GM12878 (cell line): ENCODE measurements around the gene EHBP1. TPM values are rescaled to one million over a fixed set of nuclear protein-coding genes. Genes with fewer than 3 reads are reported as not detected.

ENCODE experiments used
- ATAC-seq: fragments of 200-7000 bp; cut with Tn5 transposase; 3 replicates; pipeline ENCODE4 v1.9.1; 2020; ENCODE audit warnings: mild to moderate bottlenecking, moderate library complexity
- BruUV-seq: library from RNA; stranded (reverse); fragments of 400-500 nt; replicated peaks from 2 replicates; lab custom pipeline; 2021; lab: Mats Ljungman, UMichigan
- CTCF ChIA-PET: fragments of 300-600 bp; sonication (Branson Sonifier 250); formaldehyde crosslinking; extraction: SDS; loops from one replicate; lab custom pipeline; 2021; ENCODE audit warnings: inconsistent platforms; lab: Yijun Ruan, JAX
- POLR2A ChIA-PET: fragments of 350-600 bp; formaldehyde crosslinking; extraction: SDS; loops from one replicate; lab custom pipeline; 2021; ENCODE audit warnings: inconsistent platforms; lab: Charles Lee
- RAD21 ChIA-PET: fragments of 300-600 bp; sonication (Branson Sonifier 250); formaldehyde crosslinking; loops from one replicate; lab custom pipeline; 2023; ENCODE audit warnings: antibody characterized with exemption; ENCODE audit not compliant: unreplicated experiment; lab: Charles Lee
- SMC1A ChIA-PET: fragments of 300-600 bp; sonication (Branson Sonifier 250); formaldehyde crosslinking; loops from one replicate; lab custom pipeline; 2023; ENCODE audit not compliant: unreplicated experiment, uncharacterized antibody; lab: Charles Lee
- DNase-seq: peaks from one replicate; pipeline ENCODE4 v3.0.0-alpha.2; 2011; ENCODE audit warnings: low read depth, low spot score
- FAIRE-seq: peaks from 3 replicates; lab custom pipeline; 2011; peaks lifted over from hg19 to GRCh38; lab: Jason Lieb, UNC
- H2AFZ ChIP-seq: 2 replicates; pipeline ENCODE4 v1.6.0; 2011; ENCODE audit warnings: low read depth, low read length, control low read depth; ENCODE audit not compliant: control insufficient read depth
- H3K27ac ChIP-seq: 2 replicates; pipeline ENCODE4 v1.5.1; 2011; ENCODE audit warnings: control low read depth; ENCODE audit not compliant: control insufficient read depth, insufficient read depth
- H3K27me3 ChIP-seq, 2 experiments: replicated peaks in 1 of 2; 2 replicates each; pipeline versions ENCODE4 v1.6.0 to v1.6.1; 2011; ENCODE audit warnings: low read length in 1 of 2; ENCODE audit not compliant: control insufficient read depth in 2 of 2, insufficient read depth in 2 of 2
- H3K36me3 ChIP-seq, 2 experiments: 2 replicates each; pipeline ENCODE4 v1.5.1; 2011; ENCODE audit warnings: low read length in 1 of 2; ENCODE audit not compliant: control insufficient read depth in 2 of 2, insufficient read depth in 2 of 2
- H3K4me1 ChIP-seq: 2 replicates; pipeline ENCODE4 v1.6.1; 2011; ENCODE audit warnings: mild to moderate bottlenecking, low read length, moderate library complexity, mixed read lengths; ENCODE audit not compliant: control insufficient read depth, insufficient read depth
- H3K4me2 ChIP-seq: 2 replicates; pipeline ENCODE4 v1.6.0; 2011; ENCODE audit warnings: control low read depth; ENCODE audit not compliant: control insufficient read depth, insufficient read depth
- H3K4me3 ChIP-seq: fragments of 200-600 bp; sonication (generic); 2 replicates; pipeline ENCODE4 v1.5.1; 2016
- H3K79me2 ChIP-seq: 2 replicates; pipeline ENCODE4 v1.6.0; 2011; ENCODE audit warnings: low read length; ENCODE audit not compliant: control insufficient read depth, insufficient read depth
- H3K9ac ChIP-seq: 2 replicates; pipeline ENCODE4 v1.8.0; 2011; ENCODE audit warnings: low read length, control low read depth, mixed read lengths; ENCODE audit not compliant: control insufficient read depth, insufficient read depth
- H3K9me3 ChIP-seq: replicated peaks from 3 replicates; pipeline ENCODE4 v1.5.1; 2011; ENCODE audit warnings: mild to moderate bottlenecking, low read length; ENCODE audit not compliant: control insufficient read depth, insufficient read depth
- H4K20me1 ChIP-seq: 2 replicates; pipeline ENCODE4 v1.6.0; 2011; ENCODE audit not compliant: control insufficient read depth, insufficient read depth
- CBX3 ChIP-seq: fragments of 200-600 bp; sonication (generic); IDR thresholded peaks from 2 replicates; pipeline ENCODE4 v1.6.1; 2016; ENCODE audit warnings: low read depth, borderline replicate concordance
- CBX5 ChIP-seq: sonication (generic); IDR thresholded peaks from 2 replicates; pipeline ENCODE4 v1.6.1; 2016; ENCODE audit warnings: low read depth, moderate library complexity, mild to moderate bottlenecking, inconsistent platforms
- CHD4 ChIP-seq: fragments of 200-600 bp; sonication (generic); IDR thresholded peaks from 2 replicates; pipeline ENCODE4 v1.6.1; 2016; ENCODE audit warnings: mild to moderate bottlenecking
- DPF2 ChIP-seq: fragments of 450-650 bp; IDR thresholded peaks from 2 replicates; pipeline ENCODE4 v1.6.1; 2017; ENCODE audit warnings: mild to moderate bottlenecking
- HDAC2 ChIP-seq: fragments of 200-600 bp; sonication (generic); IDR thresholded peaks from 2 replicates; pipeline ENCODE4 v1.6.1; 2017
- MYB ChIP-seq: fragments of 150-350 bp; IDR thresholded peaks from 2 replicates; pipeline ENCODE4 v1.6.1; 2014; ENCODE audit warnings: mild to moderate bottlenecking, low read depth, low read length, borderline replicate concordance
- RFX5 ChIP-seq: IDR thresholded peaks from 2 replicates; pipeline ENCODE4 v1.6.1; 2011; ENCODE audit warnings: low read depth, low read length, improper control_type of control experiment
- SREBF1 ChIP-seq: IDR thresholded peaks from 2 replicates; pipeline ENCODE4 v1.6.1; 2012; ENCODE audit warnings: mild to moderate bottlenecking, low read length
- SRF ChIP-seq, 2 experiments: IDR thresholded peaks; 2 replicates each; pipeline ENCODE4 v1.6.1; 2011; ENCODE audit warnings: low read depth in 2 of 2, low read length in 2 of 2, mild to moderate bottlenecking in 1 of 2, moderate library complexity in 1 of 2
- ZNF622 ChIP-seq: fragments of 450-650 bp; IDR thresholded peaks from 2 replicates; pipeline ENCODE4 v1.6.1; 2017; ENCODE audit warnings: mild to moderate bottlenecking, inconsistent platforms
- WGBS: methylation state at CpG from one replicate; pipeline ENCODE4 v1.1.6; 2016; ENCODE audit warnings: low lambda C conversion rate; ENCODE audit not compliant: insufficient replicate concordance, insufficient coverage; ENCODE audit errors: missing lambda C conversion rate; 5-methylcytosine and 5-hydroxymethylcytosine counted together
- in situ Hi-C: fragments of 300-500 bp; cut with MboI; formaldehyde crosslinking; loops from 9 replicates; pipeline ENCODE4 v1.14.3; 2018; ENCODE audit warnings: mixed read lengths
- intact Hi-C: fragments of 100-400 bp; cut with micrococcal nuclease; formaldehyde crosslinking; loops from one replicate; pipeline ENCODE4 v1.14.2; 2022; ENCODE audit not compliant: unreplicated experiment
- polyA plus RNA-seq, 11 experiments: library from polyadenylated mRNA; depleted of rRNA in 4 of 11; unstranded in 6 of 11; stranded (reverse) in 5 of 11; fragments of >200 nt; fragmentation: Nextera tagmentation in 4 of 11; fragmentation: Illumina TruSeq in 1 of 11; extraction: Ambion mirVana in 4 of 11; extraction: Trizol in 1 of 11; gene quantifications; 1 replicate in 1 of 11; 2 replicates in 10 of 11; pipeline versions ENCODE4 v1.2.1 to v1.2.3, GENCODE V29; 2011 to 2016; ENCODE audit warnings: inconsistent platforms in 2 of 11, missing spikeins in 2 of 11, low read depth in 1 of 11
- total RNA-seq, 4 experiments: library from RNA; depleted of rRNA in 3 of 4; stranded (reverse); fragments of >200 nt in 3 of 4; fragmentation: Illumina TruSeq in 1 of 4; extraction: Trizol in 1 of 4; gene quantifications; 2 replicates each; pipeline versions ENCODE4 v1.2.1 to v1.2.3, GENCODE V29; 2013 to 2021
- TF ChIP-seq, protein P1 (sequence below): fragments of 450-650 bp; IDR thresholded peaks from 2 replicates; pipeline ENCODE4 v1.6.1; 2018; ENCODE audit warnings: mild to moderate bottlenecking, low read depth, moderate library complexity; ENCODE audit not compliant: partially characterized antibody
- TF ChIP-seq, protein P2 (sequence below): fragments of 450-650 bp; IDR thresholded peaks from 2 replicates; pipeline ENCODE4 v1.6.1; 2017; ENCODE audit warnings: mild to moderate bottlenecking, moderate library complexity

Gene EHBP1
- total and polyA plus RNA-seq, 10 of the 15 experiments (the other 5 are each of a cell fraction or from before 2014, with no cell fraction given), result 5.7 to 26.1 (median 13.6) TPM

- ChIA-PET CTCF (no interaction called here), SMC1A (no interaction called here), RAD21 (no interaction called here), POLR2A (no interaction called here)
- no peak for DNase-seq
- H3K79me2 ChIP-seq, result no peaks in the 10 kb centered on the region
- no peak overlapping the region for H2AFZ ChIP-seq
- no peak overlapping the region for H3K9ac ChIP-seq
- no peaks in the 10 kb centered on the region for H3K4me1 ChIP-seq
- FAIRE-seq, result no peak
- H3K36me3 ChIP-seq, result peaks cover 3 to 4% of the 10 kb centered on the region in 2 experiments; a peak in 3 of 4 replicates
- no peak for TF ChIP-seq CBX5
- TF ChIP-seq HDAC2, result no peak
- TF ChIP-seq, protein P1, sequence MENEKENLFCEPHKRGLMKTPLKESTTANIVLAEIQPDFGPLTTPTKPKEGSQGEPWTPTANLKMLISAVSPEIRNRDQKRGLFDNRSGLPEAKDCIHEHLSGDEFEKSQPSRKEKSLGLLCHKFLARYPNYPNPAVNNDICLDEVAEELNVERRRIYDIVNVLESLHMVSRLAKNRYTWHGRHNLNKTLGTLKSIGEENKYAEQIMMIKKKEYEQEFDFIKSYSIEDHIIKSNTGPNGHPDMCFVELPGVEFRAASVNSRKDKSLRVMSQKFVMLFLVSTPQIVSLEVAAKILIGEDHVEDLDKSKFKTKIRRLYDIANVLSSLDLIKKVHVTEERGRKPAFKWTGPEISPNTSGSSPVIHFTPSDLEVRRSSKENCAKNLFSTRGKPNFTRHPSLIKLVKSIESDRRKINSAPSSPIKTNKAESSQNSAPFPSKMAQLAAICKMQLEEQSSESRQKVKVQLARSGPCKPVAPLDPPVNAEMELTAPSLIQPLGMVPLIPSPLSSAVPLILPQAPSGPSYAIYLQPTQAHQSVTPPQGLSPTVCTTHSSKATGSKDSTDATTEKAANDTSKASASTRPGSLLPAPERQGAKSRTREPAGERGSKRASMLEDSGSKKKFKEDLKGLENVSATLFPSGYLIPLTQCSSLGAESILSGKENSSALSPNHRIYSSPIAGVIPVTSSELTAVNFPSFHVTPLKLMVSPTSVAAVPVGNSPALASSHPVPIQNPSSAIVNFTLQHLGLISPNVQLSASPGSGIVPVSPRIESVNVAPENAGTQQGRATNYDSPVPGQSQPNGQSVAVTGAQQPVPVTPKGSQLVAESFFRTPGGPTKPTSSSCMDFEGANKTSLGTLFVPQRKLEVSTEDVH, result no peak
- TF ChIP-seq ZNF622, result no peak
- no peak for TF ChIP-seq SRF (IDR thresholded peaks at IDR 0.05; ENCODE audit: low read depth in 2 of 2, low read length in 2 of 2)
- TF ChIP-seq DPF2, result no peak
- TF ChIP-seq, protein P2, sequence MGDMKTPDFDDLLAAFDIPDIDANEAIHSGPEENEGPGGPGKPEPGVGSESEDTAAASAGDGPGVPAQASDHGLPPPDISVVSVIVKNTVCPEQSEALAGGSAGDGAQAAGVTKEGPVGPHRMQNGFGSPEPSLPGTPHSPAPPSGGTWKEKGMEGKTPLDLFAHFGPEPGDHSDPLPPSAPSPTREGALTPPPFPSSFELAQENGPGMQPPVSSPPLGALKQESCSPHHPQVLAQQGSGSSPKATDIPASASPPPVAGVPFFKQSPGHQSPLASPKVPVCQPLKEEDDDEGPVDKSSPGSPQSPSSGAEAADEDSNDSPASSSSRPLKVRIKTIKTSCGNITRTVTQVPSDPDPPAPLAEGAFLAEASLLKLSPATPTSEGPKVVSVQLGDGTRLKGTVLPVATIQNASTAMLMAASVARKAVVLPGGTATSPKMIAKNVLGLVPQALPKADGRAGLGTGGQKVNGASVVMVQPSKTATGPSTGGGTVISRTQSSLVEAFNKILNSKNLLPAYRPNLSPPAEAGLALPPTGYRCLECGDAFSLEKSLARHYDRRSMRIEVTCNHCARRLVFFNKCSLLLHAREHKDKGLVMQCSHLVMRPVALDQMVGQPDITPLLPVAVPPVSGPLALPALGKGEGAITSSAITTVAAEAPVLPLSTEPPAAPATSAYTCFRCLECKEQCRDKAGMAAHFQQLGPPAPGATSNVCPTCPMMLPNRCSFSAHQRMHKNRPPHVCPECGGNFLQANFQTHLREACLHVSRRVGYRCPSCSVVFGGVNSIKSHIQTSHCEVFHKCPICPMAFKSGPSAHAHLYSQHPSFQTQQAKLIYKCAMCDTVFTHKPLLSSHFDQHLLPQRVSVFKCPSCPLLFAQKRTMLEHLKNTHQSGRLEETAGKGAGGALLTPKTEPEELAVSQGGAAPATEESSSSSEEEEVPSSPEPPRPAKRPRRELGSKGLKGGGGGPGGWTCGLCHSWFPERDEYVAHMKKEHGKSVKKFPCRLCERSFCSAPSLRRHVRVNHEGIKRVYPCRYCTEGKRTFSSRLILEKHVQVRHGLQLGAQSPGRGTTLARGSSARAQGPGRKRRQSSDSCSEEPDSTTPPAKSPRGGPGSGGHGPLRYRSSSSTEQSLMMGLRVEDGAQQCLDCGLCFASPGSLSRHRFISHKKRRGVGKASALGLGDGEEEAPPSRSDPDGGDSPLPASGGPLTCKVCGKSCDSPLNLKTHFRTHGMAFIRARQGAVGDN, result no peak
- no peak for TF ChIP-seq RFX5
- no peak for TF ChIP-seq CBX3
- TF ChIP-seq MYB, result no peak
- TF ChIP-seq CHD4, result no peak
- TF ChIP-seq SREBF1, result no peak
- 98% methylated on average over 6 of the region's 6 CpGs for WGBS
- H3K27me3 ChIP-seq, result no peaks in the 10 kb centered on the region
- H3K9me3 ChIP-seq, result peaks cover 5% of the 10 kb centered on the region; the same call in 2 of the 3 replicates
- in situ Hi-C loops (no loop called here), intact Hi-C loops (no loop called here)
- BruUV-seq, result no TSS peak
- no peak for ATAC-seq
- H3K27ac ChIP-seq, result no peak overlapping the region
- H3K4me3 ChIP-seq, result no peak overlapping the region
- no peak overlapping the region for H3K4me2 ChIP-seq
- H4K20me1 ChIP-seq, result no peaks in the 10 kb centered on the region
Observed at GRCh38 chr2:62874881-62875383, 169.4 kb downstream of the EHBP1 start.
